ENCODE data around the gene SUFU.

DNA sequence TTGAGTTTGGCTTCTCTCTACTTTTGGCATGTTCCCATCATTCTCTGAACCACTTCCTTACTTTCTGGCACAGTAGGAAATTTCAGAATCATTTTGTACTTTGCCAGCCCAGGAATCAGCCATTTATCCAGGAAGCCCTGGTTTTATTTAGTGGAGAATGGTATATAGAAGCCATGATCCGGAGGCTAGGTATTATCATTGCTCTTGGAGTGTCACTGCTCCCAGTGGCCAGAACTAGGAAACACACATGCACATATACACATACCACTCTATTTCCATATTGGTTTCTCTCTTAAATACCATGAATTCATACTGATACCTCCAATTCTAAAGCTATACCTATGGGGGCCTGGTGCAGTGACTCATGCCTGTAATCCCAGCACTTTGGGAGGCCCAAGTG, 36.3 kb downstream of the SUFU start:
- TF ChIP-seq, protein P1, sequence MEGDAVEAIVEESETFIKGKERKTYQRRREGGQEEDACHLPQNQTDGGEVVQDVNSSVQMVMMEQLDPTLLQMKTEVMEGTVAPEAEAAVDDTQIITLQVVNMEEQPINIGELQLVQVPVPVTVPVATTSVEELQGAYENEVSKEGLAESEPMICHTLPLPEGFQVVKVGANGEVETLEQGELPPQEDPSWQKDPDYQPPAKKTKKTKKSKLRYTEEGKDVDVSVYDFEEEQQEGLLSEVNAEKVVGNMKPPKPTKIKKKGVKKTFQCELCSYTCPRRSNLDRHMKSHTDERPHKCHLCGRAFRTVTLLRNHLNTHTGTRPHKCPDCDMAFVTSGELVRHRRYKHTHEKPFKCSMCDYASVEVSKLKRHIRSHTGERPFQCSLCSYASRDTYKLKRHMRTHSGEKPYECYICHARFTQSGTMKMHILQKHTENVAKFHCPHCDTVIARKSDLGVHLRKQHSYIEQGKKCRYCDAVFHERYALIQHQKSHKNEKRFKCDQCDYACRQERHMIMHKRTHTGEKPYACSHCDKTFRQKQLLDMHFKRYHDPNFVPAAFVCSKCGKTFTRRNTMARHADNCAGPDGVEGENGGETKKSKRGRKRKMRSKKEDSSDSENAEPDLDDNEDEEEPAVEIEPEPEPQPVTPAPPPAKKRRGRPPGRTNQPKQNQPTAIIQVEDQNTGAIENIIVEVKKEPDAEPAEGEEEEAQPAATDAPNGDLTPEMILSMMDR (conservative IDR thresholded peaks at IDR 0.05; ENCODE audit: low read depth in 2 of 2), result peak; percentile 32 to 44
- TF ChIP-seq, protein P2, sequence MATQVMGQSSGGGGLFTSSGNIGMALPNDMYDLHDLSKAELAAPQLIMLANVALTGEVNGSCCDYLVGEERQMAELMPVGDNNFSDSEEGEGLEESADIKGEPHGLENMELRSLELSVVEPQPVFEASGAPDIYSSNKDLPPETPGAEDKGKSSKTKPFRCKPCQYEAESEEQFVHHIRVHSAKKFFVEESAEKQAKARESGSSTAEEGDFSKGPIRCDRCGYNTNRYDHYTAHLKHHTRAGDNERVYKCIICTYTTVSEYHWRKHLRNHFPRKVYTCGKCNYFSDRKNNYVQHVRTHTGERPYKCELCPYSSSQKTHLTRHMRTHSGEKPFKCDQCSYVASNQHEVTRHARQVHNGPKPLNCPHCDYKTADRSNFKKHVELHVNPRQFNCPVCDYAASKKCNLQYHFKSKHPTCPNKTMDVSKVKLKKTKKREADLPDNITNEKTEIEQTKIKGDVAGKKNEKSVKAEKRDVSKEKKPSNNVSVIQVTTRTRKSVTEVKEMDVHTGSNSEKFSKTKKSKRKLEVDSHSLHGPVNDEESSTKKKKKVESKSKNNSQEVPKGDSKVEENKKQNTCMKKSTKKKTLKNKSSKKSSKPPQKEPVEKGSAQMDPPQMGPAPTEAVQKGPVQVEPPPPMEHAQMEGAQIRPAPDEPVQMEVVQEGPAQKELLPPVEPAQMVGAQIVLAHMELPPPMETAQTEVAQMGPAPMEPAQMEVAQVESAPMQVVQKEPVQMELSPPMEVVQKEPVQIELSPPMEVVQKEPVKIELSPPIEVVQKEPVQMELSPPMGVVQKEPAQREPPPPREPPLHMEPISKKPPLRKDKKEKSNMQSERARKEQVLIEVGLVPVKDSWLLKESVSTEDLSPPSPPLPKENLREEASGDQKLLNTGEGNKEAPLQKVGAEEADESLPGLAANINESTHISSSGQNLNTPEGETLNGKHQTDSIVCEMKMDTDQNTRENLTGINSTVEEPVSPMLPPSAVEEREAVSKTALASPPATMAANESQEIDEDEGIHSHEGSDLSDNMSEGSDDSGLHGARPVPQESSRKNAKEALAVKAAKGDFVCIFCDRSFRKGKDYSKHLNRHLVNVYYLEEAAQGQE (IDR thresholded peaks at IDR 0.05; ENCODE audit: unreplicated experiment), result no peak
- TF ChIP-seq EZH2phosphoT487 (IDR thresholded peaks at IDR 0.05; ENCODE audit: unreplicated experiment) (no peak), EZH2 (IDR thresholded peaks at IDR 0.05; ENCODE audit: low read depth, unreplicated experiment) (no peak), ZNF114 (CRISPR knock-in tag; IDR thresholded peaks at IDR 0.05) (no peak), POLR2AphosphoS5 (IDR thresholded peaks at IDR 0.05; ENCODE audit: low read depth) (no peak), CREB1 (CRISPR knock-in tag; IDR thresholded peaks at IDR 0.05; ENCODE audit: low read depth) (no peak), NANOG (IDR thresholded peaks at IDR 0.05; ENCODE audit: borderline replicate concordance) (no peak), ZNF331 (CRISPR knock-in tag; IDR thresholded peaks at IDR 0.05; ENCODE audit: low read depth) (no peak)
